SK-N-SH treated with all-trans-retinoic acid at 6 μM for 48 hours (cell line): Measurements from ENCODE around the gene CSNK2B.

Experiments
- CREB5 ChIP-seq: fragments of 250-450 bp; sonication (Bioruptor Pico); IDR thresholded peaks from 2 replicates; pipeline ENCODE4 v1.5.1; 2020; ENCODE audit warnings: low read depth, mild to moderate bottlenecking, moderate library complexity
- PATZ1 ChIP-seq: fragments of 250-450 bp; sonication (Bioruptor Pico); IDR thresholded peaks from 2 replicates; pipeline ENCODE4 v1.8.0; 2020; ENCODE audit warnings: mild to moderate bottlenecking, moderate library complexity, borderline replicate concordance
- TCF4 ChIP-seq: fragments of 250-450 bp; sonication (Bioruptor Pico); IDR thresholded peaks from 2 replicates; pipeline ENCODE4 v1.8.0; 2021; ENCODE audit warnings: mild to moderate bottlenecking, moderate library complexity, borderline replicate concordance
- TSHZ2 ChIP-seq: fragments of 250-450 bp; sonication (Bioruptor Pico); IDR thresholded peaks from 2 replicates; pipeline ENCODE4 v1.5.0; 2020; ENCODE audit warnings: mild to moderate bottlenecking, moderate library complexity

GRCh38 chr6:31692886-31693285 is 27.0 kb downstream of the CSNK2B start:
- TF ChIP-seq TSHZ2 (no peak), CREB5 (CRISPR knock-in tag) (no peak), TCF4 (no peak), PATZ1 (no peak)
